K562 (cell line): ENCODE data around the gene NOL4L. TPM values are rescaled to one million over a fixed set of nuclear protein-coding genes. Genes with fewer than 3 reads are reported as not detected.

Experiments
- BDP1 ChIP-seq: IDR thresholded peaks from 3 replicates; pipeline ENCODE4 v1.6.1; 2011; ENCODE audit not compliant: insufficient read length, insufficient read depth
- CEBPB ChIP-seq: fragments of 450-650 bp; IDR thresholded peaks from 2 replicates; pipeline ENCODE4 v1.6.1; 2016; ENCODE audit warnings: missing genetic modification characterization, missing compliant biosample characterization
- E2F6 ChIP-seq, 2 experiments: IDR thresholded peaks; 2 replicates each; pipeline ENCODE4 v1.6.1; 2011; ENCODE audit warnings: borderline replicate concordance in 1 of 2, control low read depth in 1 of 2, low read depth in 1 of 2, low read length in 1 of 2, mild to moderate bottlenecking in 1 of 2, mixed read lengths in 1 of 2, moderate library complexity in 1 of 2; ENCODE audit not compliant: insufficient read depth in 1 of 2, insufficient read length in 1 of 2, poor library complexity in 1 of 2, severe bottlenecking in 1 of 2; ENCODE audit errors: extremely low read depth in 1 of 2
- FOXJ2 ChIP-seq: fragments of 200-800 bp; sonication (Bioruptor generic); IDR thresholded peaks from 2 replicates; pipeline ENCODE4 v1.6.1; 2016; ENCODE audit warnings: missing genetic modification characterization, missing compliant biosample characterization
- HDAC1 ChIP-seq, 2 experiments: fragments of 450-650 bp; IDR thresholded peaks; 2 replicates each; pipeline ENCODE4 v1.6.1; 2016 to 2017; ENCODE audit warnings: inconsistent platforms in 1 of 2, mild to moderate bottlenecking in 1 of 2, moderate library complexity in 1 of 2
- LARP7 ChIP-seq: fragments of 450-650 bp; IDR thresholded peaks from 2 replicates; pipeline ENCODE4 v1.6.1; 2016
- MIER1 ChIP-seq: fragments of 450-650 bp; IDR thresholded peaks from 2 replicates; pipeline ENCODE4 v1.6.1; 2016; ENCODE audit warnings: antibody characterized with exemption, mild to moderate bottlenecking, low read depth
- MLX ChIP-seq, 2 experiments: fragments of 450-650 bp in 1 of 2; sonication (generic) in 1 of 2; formaldehyde crosslinking; conservative IDR thresholded peaks; 2 replicates each; pipeline versions ENCODE4 v1.4.0 to v1.8.1; 2020 to 2022; ENCODE audit warnings: mild to moderate bottlenecking in 1 of 2, missing genetic modification reagents in 1 of 2
- PHF8 ChIP-seq: fragments of 200-600 bp; sonication (generic); IDR thresholded peaks from 2 replicates; pipeline ENCODE4 v1.6.1; 2012; ENCODE audit warnings: mixed run types, mild to moderate bottlenecking, inconsistent platforms, low read length, moderate library complexity, borderline replicate concordance
- RERE ChIP-seq: sonication (generic); formaldehyde crosslinking; IDR thresholded peaks from 2 replicates; pipeline ENCODE4 v1.8.0; 2023; ENCODE audit warnings: missing genetic modification reagents, mild to moderate bottlenecking, borderline replicate concordance
- SAP30 ChIP-seq: fragments of 200-600 bp; sonication (generic); IDR thresholded peaks from 2 replicates; pipeline ENCODE4 v1.6.1; 2012; ENCODE audit warnings: borderline replicate concordance, low read depth, mild to moderate bottlenecking, moderate library complexity, low read length, control low read depth, inconsistent platforms; ENCODE audit not compliant: insufficient read depth, poor library complexity, severe bottlenecking
- TARDBP ChIP-seq: fragments of 450-650 bp; IDR thresholded peaks from 2 replicates; pipeline ENCODE4 v1.6.1; 2016
- UBTF ChIP-seq, 2 experiments: IDR thresholded peaks; 2 replicates each; pipeline ENCODE4 v1.6.1; 2012; ENCODE audit warnings: improper control_type of control experiment in 2 of 2, low read depth in 2 of 2, low read length in 2 of 2, borderline replicate concordance in 1 of 2
- ZNF146 ChIP-seq: IDR thresholded peaks from one replicate; pipeline ENCODE4 v1.6.1; 2018; ENCODE audit warnings: missing compliant biosample characterization; ENCODE audit not compliant: unreplicated experiment
- ZNF316 ChIP-seq: fragments of 450-650 bp; IDR thresholded peaks from 2 replicates; pipeline ENCODE4 v1.6.1; 2016
- ZNF324 ChIP-seq: fragments of 250-450 bp; sonication (Bioruptor Pico); IDR thresholded peaks from 2 replicates; pipeline ENCODE4 v1.4.0; 2020; ENCODE audit warnings: mild to moderate bottlenecking
- ZNF668 ChIP-seq: fragments of 250-450 bp; sonication (Bioruptor Pico); IDR thresholded peaks from 2 replicates; pipeline ENCODE4 v1.8.0; 2022; ENCODE audit warnings: mild to moderate bottlenecking, inconsistent platforms
- polyA plus RNA-seq, 8 experiments: library from polyadenylated mRNA; depleted of rRNA in 4 of 8; stranded (reverse) in 5 of 8; unstranded in 3 of 8; fragments of >200 nt; fragmentation: Nextera tagmentation in 2 of 8; fragmentation: Illumina TruSeq in 1 of 8; extraction: Ambion mirVana in 2 of 8; extraction: Trizol in 1 of 8; gene quantifications; 2 replicates each; pipeline versions ENCODE4 v1.2.1 to v1.2.3, GENCODE V29; 2011 to 2014; ENCODE audit warnings: inconsistent platforms in 1 of 8, missing spikeins in 1 of 8
- total RNA-seq, 7 experiments: library from RNA; depleted of rRNA in 6 of 7; stranded (reverse); fragments of >200 nt in 6 of 7; fragmentation: Illumina TruSeq in 2 of 7; extraction: Trizol in 2 of 7; gene quantifications; 2 replicates each; pipeline versions ENCODE4 v1.2.1 to v1.2.3, GENCODE V29; 2011 to 2021; ENCODE audit warnings: low replicate concordance in 1 of 7

The NOL4L gene
- total and polyA plus RNA-seq, 9 of the 15 experiments (the other 6 are each of a cell fraction or from before 2014, with no cell fraction given) = 5.1 to 36.2 (median 13.6) TPM

GRCh38 chr20:32582659-32583580 is 2.2 kb downstream of the NOL4L start (continued):
- no peak for TF ChIP-seq HDAC1 (IDR thresholded peaks at IDR 0.05)
- 0 out of 4 replicates have a peak, but pooled peaks have one; percentile 22 to 73 for TF ChIP-seq UBTF (IDR thresholded peaks at IDR 0.05; ENCODE audit: borderline replicate concordance in 1 of 2, low read depth in 2 of 2, low read length in 2 of 2)
- no peak for TF ChIP-seq ZNF146 (CRISPR knock-in tag)
- no peak for TF ChIP-seq ZNF324 (CRISPR knock-in tag)
- TF ChIP-seq MLX (CRISPR knock-in tag; conservative IDR thresholded peaks at IDR 0.05) = no peak
- peak; percentile 86; the same call in 1 of the 2 replicates for TF ChIP-seq TARDBP
- peak in 1 of 2 experiments; percentile 29 for TF ChIP-seq E2F6 (IDR thresholded peaks at IDR 0.05; ENCODE audit: borderline replicate concordance in 1 of 2, extremely low read depth in 1 of 2, insufficient read depth in 1 of 2, insufficient read length in 1 of 2, low read depth in 1 of 2, low read length in 1 of 2, poor library complexity in 1 of 2, severe bottlenecking in 1 of 2)
- no peak for TF ChIP-seq CEBPB (tag)
- no peak for TF ChIP-seq ZNF316
- no peak for TF ChIP-seq MIER1
- TF ChIP-seq FOXJ2 (tag) = no peak
- no peak for TF ChIP-seq ZNF668 (CRISPR knock-in tag)
- TF ChIP-seq SAP30 = no peak
- TF ChIP-seq PHF8 = peak; percentile 34; the same call in 1 of the 2 replicates
- TF ChIP-seq LARP7 = no peak
- no peak for TF ChIP-seq BDP1
- no peak for TF ChIP-seq RERE (CRISPR knock-in tag)
